ENCODE data around the gene MOK.

DNA sequence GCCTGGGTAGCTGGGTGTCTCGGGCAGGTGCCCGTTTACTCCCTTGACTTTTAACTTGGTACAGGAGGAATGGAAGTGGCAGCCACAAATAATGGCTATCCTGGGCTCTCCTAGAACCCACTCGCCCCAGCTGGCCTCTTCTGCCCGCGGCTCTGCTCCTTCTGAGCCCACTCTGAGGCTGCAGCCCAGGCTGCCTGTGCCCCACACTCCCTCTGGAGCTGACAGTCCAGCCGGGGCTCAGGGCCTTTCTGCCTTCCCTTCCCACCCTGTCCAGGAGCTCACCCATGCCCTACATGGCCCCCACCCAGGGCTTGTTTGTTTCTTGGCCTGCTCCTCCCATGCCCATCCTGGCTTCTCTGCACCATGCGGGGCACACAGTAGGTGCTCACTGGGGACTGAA is 30.2 kb upstream of the MOK start:
- TF ChIP-seq EZH2 (IDR thresholded peaks at IDR 0.05; ENCODE audit: borderline replicate concordance, low read length) = no peak
- TF ChIP-seq, protein P1, sequence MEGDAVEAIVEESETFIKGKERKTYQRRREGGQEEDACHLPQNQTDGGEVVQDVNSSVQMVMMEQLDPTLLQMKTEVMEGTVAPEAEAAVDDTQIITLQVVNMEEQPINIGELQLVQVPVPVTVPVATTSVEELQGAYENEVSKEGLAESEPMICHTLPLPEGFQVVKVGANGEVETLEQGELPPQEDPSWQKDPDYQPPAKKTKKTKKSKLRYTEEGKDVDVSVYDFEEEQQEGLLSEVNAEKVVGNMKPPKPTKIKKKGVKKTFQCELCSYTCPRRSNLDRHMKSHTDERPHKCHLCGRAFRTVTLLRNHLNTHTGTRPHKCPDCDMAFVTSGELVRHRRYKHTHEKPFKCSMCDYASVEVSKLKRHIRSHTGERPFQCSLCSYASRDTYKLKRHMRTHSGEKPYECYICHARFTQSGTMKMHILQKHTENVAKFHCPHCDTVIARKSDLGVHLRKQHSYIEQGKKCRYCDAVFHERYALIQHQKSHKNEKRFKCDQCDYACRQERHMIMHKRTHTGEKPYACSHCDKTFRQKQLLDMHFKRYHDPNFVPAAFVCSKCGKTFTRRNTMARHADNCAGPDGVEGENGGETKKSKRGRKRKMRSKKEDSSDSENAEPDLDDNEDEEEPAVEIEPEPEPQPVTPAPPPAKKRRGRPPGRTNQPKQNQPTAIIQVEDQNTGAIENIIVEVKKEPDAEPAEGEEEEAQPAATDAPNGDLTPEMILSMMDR (conservative IDR thresholded peaks at IDR 0.05 in 1 of 2, IDR thresholded peaks at IDR 0.05 in 1 of 2; ENCODE audit: extremely low read depth in 1 of 2, insufficient read depth in 1 of 2, low read depth in 1 of 2, low read length in 2 of 2) = no peak

Data from mammary epithelial cell (primary cell).